HG02885 (cell line): ENCODE results near the gene PRSS57.
A peak's percentile ranks its signal among the peaks of the same experiment; 100 is the strongest.

Experiments
- ATAC-seq: cut with Tn5 transposase; IDR thresholded peaks from one replicate; pipeline ENCODE4 v1.9.1; 2021; ENCODE audit warnings: mild to moderate bottlenecking; ENCODE audit not compliant: unreplicated experiment, poor library complexity

The PRSS57 gene

DNA sequence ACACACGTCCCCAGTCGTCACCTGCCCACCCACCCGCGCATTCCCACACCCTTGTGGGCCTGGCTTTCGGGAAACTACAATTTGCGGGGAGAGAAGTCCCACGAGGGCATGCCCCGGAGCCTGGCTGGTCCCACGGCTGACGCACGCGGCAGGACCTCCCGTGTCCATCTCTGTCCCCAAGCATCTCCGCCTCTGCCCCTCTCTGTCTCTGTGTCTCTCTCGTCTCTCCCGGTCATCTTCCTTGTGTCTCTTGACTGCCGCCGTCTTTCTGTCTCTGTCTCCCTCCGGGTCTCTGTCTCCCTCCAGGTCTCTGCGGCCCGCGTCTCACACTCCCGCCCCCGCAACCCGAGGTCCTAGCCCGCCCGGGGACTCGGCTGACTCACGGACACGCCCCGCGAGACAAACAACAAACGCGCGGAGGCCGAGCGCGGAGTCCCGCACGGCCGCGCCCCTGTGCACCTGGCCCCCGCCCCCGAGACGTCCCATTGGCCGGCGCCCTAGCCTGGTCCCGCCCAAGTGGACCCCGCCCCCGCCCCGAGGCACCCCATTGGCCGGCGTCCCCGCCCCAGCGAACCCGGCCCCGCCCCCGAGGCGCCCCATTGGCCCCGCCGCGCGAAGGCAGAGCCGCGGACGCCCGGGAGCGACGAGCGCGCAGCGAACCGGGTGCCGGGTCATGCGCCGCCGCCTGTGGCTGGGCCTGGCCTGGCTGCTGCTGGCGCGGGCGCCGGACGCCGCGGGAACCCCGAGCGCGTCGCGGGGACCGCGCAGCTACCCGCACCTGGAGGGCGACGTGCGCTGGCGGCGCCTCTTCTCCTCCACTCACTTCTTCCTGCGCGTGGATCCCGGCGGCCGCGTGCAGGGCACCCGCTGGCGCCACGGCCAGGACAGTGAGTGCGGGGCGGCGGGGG, 55.7 kb downstream of the PRSS57 start, which contains the start of gene FGF22:
Gene FGF22, plus strand, starts transcription at position 627 of the 908 bp plus-strand sequence. Its CDS starts 47 bp downstream, at position 674.
- ATAC-seq, result peak; percentile 66

- no peak for ATAC-seq
These were observed 56.4 kb downstream of the PRSS57 start for GRCh38 chr19:638906-639252.
